C4-2B (cell line): ENCODE data around the gene KCNJ8.

ENCODE experiments used
- H3K27ac ChIP-seq: fragments of 450-650 bp; 2 replicates; pipeline ENCODE4 v1.5.1; 2017
- CTCF ChIP-seq: fragments of 450-650 bp; conservative IDR thresholded peaks from 2 replicates; pipeline ENCODE4 v1.5.1; 2017; ENCODE audit warnings: mild to moderate bottlenecking
- ZFX ChIP-seq: fragments of 450-650 bp; IDR thresholded peaks from 2 replicates; pipeline ENCODE4 v1.6.1; 2017

Gene KCNJ8

GRCh38 chr12:21764950-21765349, 9.6 kb downstream of the KCNJ8 start:
- no peak for TF ChIP-seq CTCF
- no peak for TF ChIP-seq ZFX
- no peak overlapping the region for H3K27ac ChIP-seq

- H3K27ac ChIP-seq: no peak overlapping the region
- no peak for TF ChIP-seq ZFX
- TF ChIP-seq CTCF: no peak
These were observed 10.4 kb downstream of the KCNJ8 start for GRCh38 chr12:21764065-21764464.

- no peak overlapping the region for H3K27ac ChIP-seq
- no peak for TF ChIP-seq CTCF
- no peak for TF ChIP-seq ZFX
These were observed 11.0 kb downstream of the KCNJ8 start for GRCh38 chr12:21763531-21763930.

GRCh38 chr12:21759737-21760136, 14.8 kb downstream of the KCNJ8 start:
- TF ChIP-seq ZFX: no peak
- no peak for TF ChIP-seq CTCF
- no peak overlapping the region for H3K27ac ChIP-seq

- H3K27ac ChIP-seq: no peak overlapping the region
- TF ChIP-seq CTCF (no peak), ZFX (no peak)
These were observed 16.8 kb downstream of the KCNJ8 start for GRCh38 chr12:21757735-21758134.

- TF ChIP-seq CTCF (no peak), ZFX (no peak)
- H3K27ac ChIP-seq: no peak overlapping the region
These were observed 17.8 kb downstream of the KCNJ8 start for GRCh38 chr12:21756699-21757098.

- no peak for TF ChIP-seq CTCF
These were observed 23.0 kb downstream of the KCNJ8 start for GRCh38 chr12:21751517-21751916.

More at GRCh38 chr12:21751517-21751916, 23.0 kb downstream of the KCNJ8 start:
- no peak overlapping the region; the same call in 1 of the 2 replicates for H3K27ac ChIP-seq
